GM15510 (cell line): Measurements from ENCODE around the gene IKZF4.

Source experiments
- POLR2A ChIP-seq: IDR thresholded peaks from 3 replicates; pipeline ENCODE4 v1.6.1; 2011; ENCODE audit warnings: borderline replicate concordance; ENCODE audit not compliant: insufficient read length; ENCODE audit errors: extremely low read depth

Gene IKZF4

GRCh38 chr12:56028511-56029165 lies 7.8 kb downstream of the IKZF4 start:
- no peak for TF ChIP-seq POLR2A

- no peak for TF ChIP-seq POLR2A
Observed at GRCh38 chr12:56029166-56029519, 8.3 kb downstream of the IKZF4 start.

- TF ChIP-seq POLR2A: no peak
Observed at GRCh38 chr12:56029666-56030293, 8.9 kb downstream of the IKZF4 start.

- no peak for TF ChIP-seq POLR2A
Observed at GRCh38 chr12:56031987-56032386, 11.1 kb downstream of the IKZF4 start.

GRCh38 chr12:56034586-56035332 lies 13.9 kb downstream of the IKZF4 start:
- TF ChIP-seq POLR2A: no peak

GRCh38 chr12:56037161-56037560 lies 16.3 kb downstream of the IKZF4 start:
- TF ChIP-seq POLR2A: no peak

- TF ChIP-seq POLR2A: no peak
Observed at GRCh38 chr12:56038022-56038655, 17.3 kb downstream of the IKZF4 start.

GRCh38 chr12:56040151-56040550 lies 19.3 kb downstream of the IKZF4 start:
- TF ChIP-seq POLR2A: no peak

- TF ChIP-seq POLR2A: no peak
Observed at GRCh38 chr12:56040963-56041551, 20.2 kb downstream of the IKZF4 start.

- peak; percentile 99 for TF ChIP-seq POLR2A
Observed at GRCh38 chr12:56041552-56042429, 20.9 kb downstream of the IKZF4 start, which contains the start of gene RPS26. TSS of gene RPS26 (plus strand) at chr12:56041918. CDS start at chr12:56042167, 249 bp downstream.

- no peak for TF ChIP-seq POLR2A
Observed at GRCh38 chr12:56042843-56043242, 22.0 kb downstream of the IKZF4 start.

GRCh38 chr12:56046027-56046780 lies 25.4 kb downstream of the IKZF4 start:
- no peak for TF ChIP-seq POLR2A

GRCh38 chr12:56053407-56053893 lies 32.6 kb downstream of the IKZF4 start:
- TF ChIP-seq POLR2A: no peak
